ENCODE data around the gene ZNF492.

DNA sequence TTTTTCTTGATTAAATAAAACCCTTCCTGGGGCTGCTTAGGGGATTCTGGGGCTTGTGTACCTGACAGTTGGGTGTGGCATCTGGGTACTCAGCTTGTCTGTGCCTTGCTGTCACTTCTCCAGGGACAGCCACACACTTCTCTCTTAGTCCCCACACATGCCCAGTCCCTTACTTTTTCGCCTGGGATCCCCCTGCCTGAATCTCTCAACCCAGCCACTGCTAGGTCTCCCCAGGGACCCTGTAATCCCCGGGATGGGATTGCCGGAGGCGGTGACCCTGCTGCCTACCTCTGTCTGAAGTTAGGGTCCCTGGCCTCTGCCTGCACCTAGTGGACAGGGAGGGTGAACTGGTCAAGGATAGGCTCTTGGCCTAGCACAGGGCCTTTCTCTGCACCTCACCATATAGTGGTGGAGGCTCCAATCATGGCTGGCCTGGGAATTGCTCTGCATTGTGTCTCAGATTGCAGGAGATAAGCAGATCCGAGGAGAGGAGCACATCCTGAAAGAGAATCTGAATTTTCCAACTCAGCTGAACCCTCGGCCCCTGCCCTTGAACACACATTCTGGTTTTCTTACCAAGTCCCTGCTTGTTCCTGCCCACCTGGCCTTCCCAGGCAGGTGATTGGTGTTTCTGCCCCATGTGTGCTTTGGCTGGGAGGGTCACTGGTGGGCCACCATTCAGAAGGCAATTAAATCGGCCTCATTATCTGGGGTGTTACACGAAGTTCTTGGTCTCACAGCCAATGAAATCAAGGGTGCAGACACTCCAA lies 8.7 kb upstream of the ZNF492 start:
- TF ChIP-seq, protein P1, sequence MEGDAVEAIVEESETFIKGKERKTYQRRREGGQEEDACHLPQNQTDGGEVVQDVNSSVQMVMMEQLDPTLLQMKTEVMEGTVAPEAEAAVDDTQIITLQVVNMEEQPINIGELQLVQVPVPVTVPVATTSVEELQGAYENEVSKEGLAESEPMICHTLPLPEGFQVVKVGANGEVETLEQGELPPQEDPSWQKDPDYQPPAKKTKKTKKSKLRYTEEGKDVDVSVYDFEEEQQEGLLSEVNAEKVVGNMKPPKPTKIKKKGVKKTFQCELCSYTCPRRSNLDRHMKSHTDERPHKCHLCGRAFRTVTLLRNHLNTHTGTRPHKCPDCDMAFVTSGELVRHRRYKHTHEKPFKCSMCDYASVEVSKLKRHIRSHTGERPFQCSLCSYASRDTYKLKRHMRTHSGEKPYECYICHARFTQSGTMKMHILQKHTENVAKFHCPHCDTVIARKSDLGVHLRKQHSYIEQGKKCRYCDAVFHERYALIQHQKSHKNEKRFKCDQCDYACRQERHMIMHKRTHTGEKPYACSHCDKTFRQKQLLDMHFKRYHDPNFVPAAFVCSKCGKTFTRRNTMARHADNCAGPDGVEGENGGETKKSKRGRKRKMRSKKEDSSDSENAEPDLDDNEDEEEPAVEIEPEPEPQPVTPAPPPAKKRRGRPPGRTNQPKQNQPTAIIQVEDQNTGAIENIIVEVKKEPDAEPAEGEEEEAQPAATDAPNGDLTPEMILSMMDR (IDR thresholded peaks at IDR 0.05): no peak
- TF ChIP-seq EP300 (IDR thresholded peaks at IDR 0.05): no peak
